Pancreas (tissue), 10 donors: Measurements from ENCODE around the gene LRP6. TPM values are rescaled to one million over a fixed set of nuclear protein-coding genes. Genes with fewer than 3 reads are reported as not detected.

ENCODE experiments used
- ATAC-seq, 4 donors: fragments of 200-7000 bp; cut with Tn5 transposase; one replicate each; pipeline versions ENCODE4 v1.8.0 to v1.9.1; 2020; ENCODE audit warnings: mild to moderate bottlenecking in 4 of 4, moderate library complexity in 4 of 4
- DNase-seq, 6 donors: peaks; one replicate each; pipeline ENCODE4 v3.0.0-alpha.2; 2020
- FAIRE-seq: peaks from 2 replicates; lab custom pipeline; 2012; peaks lifted over from hg19 to GRCh38; lab: Jason Lieb, UNC
- H3K27ac ChIP-seq, 4 donors: fragments of 200-600 bp; sonication (generic); 1 replicate in 3 of 4; 2 replicates in 1 of 4; pipeline versions ENCODE4 v1.5.0 to v1.8.0; 2020
- H3K27me3 ChIP-seq, 4 donors: fragments of 200-600 bp; one replicate each; pipeline ENCODE4 v1.8.0; 2021
- H3K36me3 ChIP-seq, 3 donors: fragments of 200-600 bp; sonication (generic) in 1 of 3; one replicate each; pipeline versions ENCODE4 v1.5.0 to v1.8.0; 2020 to 2021
- H3K4me1 ChIP-seq, 3 donors: fragments of 200-600 bp; one replicate each; pipeline ENCODE4 v1.8.0; 2021
- H3K4me3 ChIP-seq, 4 donors: fragments of 200-600 bp; sonication (generic) in 2 of 4; one replicate each; pipeline versions ENCODE4 v1.5.0 to v1.8.0; 2020 to 2021
- H3K9me3 ChIP-seq, 4 donors: fragments of 200-600 bp; one replicate each; pipeline ENCODE4 v1.8.0; 2021
- CTCF ChIP-seq, 4 donors: fragments of 200-600 bp; sonication (generic) in 3 of 4; IDR thresholded peaks; one replicate each; pipeline versions ENCODE4 v1.5.0 to v1.8.0; 2021; ENCODE audit warnings: antibody characterized with exemption in 4 of 4
- WGBS, 2 donors: extraction: QIAGEN DNeasy Blood & Tissue Kit; methylation state at CpG; one replicate each; pipeline ENCODE4 v1.1.7; 2013; 5-methylcytosine and 5-hydroxymethylcytosine counted together
- intact Hi-C, 3 donors: fragments of 100-400 bp; cut with DNase I; formaldehyde crosslinking; loops; one replicate each; pipeline versions ENCODE4 v1.11.1 to v1.14.2; 2022
- polyA plus RNA-seq, 2 donors: library from polyadenylated mRNA; stranded (reverse); fragments of 200-250 nt; gene quantifications; one replicate each; pipeline ENCODE4 v1.2.3, GENCODE V29; 2013
- total RNA-seq, 6 donors: library from RNA; stranded (reverse); fragmentation: NEBNext Ultra II Directional in 4 of 6; extraction: Animal tissue kit (Norgen Biotek cat#: 25700) in 4 of 6; gene quantifications; one replicate each; pipeline versions ENCODE4 v1.2.1 to v1.2.4, GENCODE V29; 2021 to 2023
- donor health status: healthy with polysubstance abuse.
- donor health status: DM: no; HTN: no; CAD: no; lungs with moderate emphysema.
- donor health status: DM: no; HTN: no; CAD: no.
- donor health status: control.
- donor health status: control.
- donor health status: Bipolar disorder and iron deficiency.
- donor health status: DM: yes; HTN: yes; CAD: no.
- donor health status: DM: no; HTN: no; CAD: no.
- donor health status: DM: no; HTN: no; CAD: no.
- donor health status: DM: yes; HTN: yes; CAD: no.

The LRP6 gene
- total and polyA plus RNA-seq, 8 donors, result 6.1 to 28.3 (median 21.2) TPM

GRCh38 chr12:12200363-12200762, 66.5 kb downstream of the LRP6 start:
- no peaks in the 10 kb centered on the region for H3K4me1 ChIP-seq
- no peak for TF ChIP-seq CTCF (IDR thresholded peaks at IDR 0.05)
- H3K27ac ChIP-seq, result no peak overlapping the region
- intact Hi-C loops, result no loop called here
- H3K9me3 ChIP-seq, result no peaks in the 10 kb centered on the region
- ATAC-seq (no peak), DNase-seq (no peak), FAIRE-seq (no peak)
- H3K36me3 ChIP-seq, result peaks cover 0 to 4% (median 0%) of the 10 kb centered on the region in 3 donors
- no peaks in the 10 kb centered on the region for H3K27me3 ChIP-seq
- 95 to 97% methylated on average over 2 of the region's 2 CpGs for WGBS, 2 donors
- H3K4me3 ChIP-seq, result no peak overlapping the region

GRCh38 chr12:12198124-12198523, 68.7 kb downstream of the LRP6 start:
- FAIRE-seq (no peak), DNase-seq (no peak), ATAC-seq (no peak)
- Histone ChIP-seq H3K4me3 (no peak overlapping the region), H3K27me3 (no peaks in the 10 kb centered on the region), H3K9me3 (no peaks in the 10 kb centered on the region), H3K36me3 (peaks cover 0 to 4% (median 0%) of the 10 kb centered on the region in 3 donors), H3K4me1 (no peaks in the 10 kb centered on the region), H3K27ac (no peak overlapping the region)
- WGBS, 2 donors, result 100% methylated on average over 1 of the region's 1 CpG
- intact Hi-C loops, result no loop called here
- no peak for TF ChIP-seq CTCF (IDR thresholded peaks at IDR 0.05)

GRCh38 chr12:12197128-12197527, 69.7 kb downstream of the LRP6 start:
- peaks cover 0 to 2% (median 0%) of the 10 kb centered on the region in 3 donors for H3K36me3 ChIP-seq
- no peak overlapping the region for H3K27ac ChIP-seq
- H3K4me1 ChIP-seq, result no peaks in the 10 kb centered on the region
- no peaks in the 10 kb centered on the region for H3K9me3 ChIP-seq
- no peaks in the 10 kb centered on the region for H3K27me3 ChIP-seq
- intact Hi-C loops, result no loop called here
- no peak for ATAC-seq
- WGBS, 2 donors, result 47 to 48% methylated on average over 1 of the region's 1 CpG
- no peak for DNase-seq
- FAIRE-seq, result no peak
- no peak for TF ChIP-seq CTCF (IDR thresholded peaks at IDR 0.05)
- no peak overlapping the region for H3K4me3 ChIP-seq

- DNase-seq (no peak), FAIRE-seq (no peak), ATAC-seq (no peak)
- no peaks in the 10 kb centered on the region for H3K27me3 ChIP-seq
- no peaks in the 10 kb centered on the region for H3K9me3 ChIP-seq
- WGBS, 2 donors, result 76 to 89% methylated on average over 1 of the region's 1 CpG
- intact Hi-C loops, result no loop called here
- H3K27ac ChIP-seq, result no peak overlapping the region
- H3K4me1 ChIP-seq, result no peaks in the 10 kb centered on the region
- no peak overlapping the region for H3K4me3 ChIP-seq
- TF ChIP-seq CTCF (IDR thresholded peaks at IDR 0.05), result no peak
- H3K36me3 ChIP-seq, result no peaks in the 10 kb centered on the region
These were observed 71.3 kb downstream of the LRP6 start for GRCh38 chr12:12195516-12195915.

- H3K9me3 ChIP-seq, result no peaks in the 10 kb centered on the region
- H3K36me3 ChIP-seq, result no peaks in the 10 kb centered on the region
- no peak for TF ChIP-seq CTCF (IDR thresholded peaks at IDR 0.05)
- no peak overlapping the region for H3K27ac ChIP-seq
- 95 to 98% methylated on average over 3 of the region's 3 CpGs for WGBS, 2 donors
- H3K4me3 ChIP-seq, result no peak overlapping the region
- intact Hi-C loops, result no loop called here
- H3K4me1 ChIP-seq, result no peaks in the 10 kb centered on the region
- ATAC-seq (no peak), FAIRE-seq (no peak), DNase-seq (no peak)
- H3K27me3 ChIP-seq, result no peaks in the 10 kb centered on the region
These were observed 71.8 kb downstream of the LRP6 start for GRCh38 chr12:12195081-12195480.
